HepG2 (cell line): ENCODE data around the gene RUNX3. TPM values are rescaled to one million over a fixed set of nuclear protein-coding genes. Genes with fewer than 3 reads are reported as not detected.

Experiments
- ELF1 ChIP-seq: sonication (generic); formaldehyde crosslinking; IDR thresholded peaks from 2 replicates; pipeline ENCODE4 v1.4.0; 2020; ENCODE audit warnings: missing genetic modification reagents
- SP140L ChIP-seq: sonication (generic); formaldehyde crosslinking; IDR thresholded peaks from 2 replicates; pipeline ENCODE4 v1.4.0; 2020; ENCODE audit warnings: missing genetic modification reagents, borderline replicate concordance
- STAT5B ChIP-seq: sonication (generic); formaldehyde crosslinking; IDR thresholded peaks from 2 replicates; pipeline ENCODE4 v1.4.0; 2020; ENCODE audit warnings: missing genetic modification reagents
- ZIK1 ChIP-seq: sonication (generic); formaldehyde crosslinking; IDR thresholded peaks from 2 replicates; pipeline ENCODE4 v1.5.0; 2020; ENCODE audit warnings: mild to moderate bottlenecking, low read depth, missing genetic modification reagents, borderline replicate concordance
- ZNF644 ChIP-seq: IDR thresholded peaks from 2 replicates; pipeline ENCODE4 v1.6.1; 2016; ENCODE audit warnings: low read depth
- polyA plus RNA-seq, 8 experiments: library from polyadenylated mRNA; depleted of rRNA in 3 of 8; stranded (reverse) in 7 of 8; unstranded in 1 of 8; fragments of >200 nt; fragmentation: Illumina TruSeq in 4 of 8; extraction: Trizol in 4 of 8; gene quantifications; 2 replicates each; pipeline versions ENCODE4 v1.2.1 to v1.2.3, GENCODE V29; 2011 to 2016; ENCODE audit warnings: low read depth in 4 of 8, missing spikeins in 1 of 8, mixed read lengths in 1 of 8; ENCODE audit not compliant: insufficient read depth in 1 of 8
- total RNA-seq, 5 experiments: library from RNA; depleted of rRNA; stranded (reverse); fragments of >200 nt; fragmentation: Illumina TruSeq; extraction: Trizol; gene quantifications; 2 replicates each; pipeline ENCODE4 v1.2.3, GENCODE V29; 2016; ENCODE audit warnings: low read depth in 1 of 5
- TF ChIP-seq, protein P1 (sequence below): sonication (generic); formaldehyde crosslinking; IDR thresholded peaks from one replicate; pipeline ENCODE4 v1.5.1; 2020; ENCODE audit warnings: mild to moderate bottlenecking, missing genetic modification reagents; ENCODE audit errors: not compliant biosample characterization
- TF ChIP-seq, protein P2 (sequence below): sonication (generic); formaldehyde crosslinking; IDR thresholded peaks from 2 replicates; pipeline ENCODE4 v1.4.0; 2020; ENCODE audit warnings: mild to moderate bottlenecking, missing genetic modification reagents, borderline replicate concordance
- TF ChIP-seq, protein P3 (sequence below): sonication (generic); formaldehyde crosslinking; conservative IDR thresholded peaks from 2 replicates; pipeline ENCODE4 v1.4.0; 2020; ENCODE audit warnings: missing genetic modification reagents
- TF ChIP-seq, protein P4 (sequence below): sonication (generic); formaldehyde crosslinking; IDR thresholded peaks from 2 replicates; pipeline ENCODE4 v1.8.1; 2023; ENCODE audit warnings: mild to moderate bottlenecking, inconsistent platforms, moderate library complexity, missing genetic modification reagents, borderline replicate concordance

RUNX3 gene
- total and polyA plus RNA-seq, 2 of the 13 experiments (the other 11 are each of a cell fraction or from before 2014, with no cell fraction given), result 0.04 to 0.22 TPM

GRCh38 chr1:24910751-24911650, 19.1 kb downstream of the RUNX3 start (continued):
- TF ChIP-seq, protein P1, sequence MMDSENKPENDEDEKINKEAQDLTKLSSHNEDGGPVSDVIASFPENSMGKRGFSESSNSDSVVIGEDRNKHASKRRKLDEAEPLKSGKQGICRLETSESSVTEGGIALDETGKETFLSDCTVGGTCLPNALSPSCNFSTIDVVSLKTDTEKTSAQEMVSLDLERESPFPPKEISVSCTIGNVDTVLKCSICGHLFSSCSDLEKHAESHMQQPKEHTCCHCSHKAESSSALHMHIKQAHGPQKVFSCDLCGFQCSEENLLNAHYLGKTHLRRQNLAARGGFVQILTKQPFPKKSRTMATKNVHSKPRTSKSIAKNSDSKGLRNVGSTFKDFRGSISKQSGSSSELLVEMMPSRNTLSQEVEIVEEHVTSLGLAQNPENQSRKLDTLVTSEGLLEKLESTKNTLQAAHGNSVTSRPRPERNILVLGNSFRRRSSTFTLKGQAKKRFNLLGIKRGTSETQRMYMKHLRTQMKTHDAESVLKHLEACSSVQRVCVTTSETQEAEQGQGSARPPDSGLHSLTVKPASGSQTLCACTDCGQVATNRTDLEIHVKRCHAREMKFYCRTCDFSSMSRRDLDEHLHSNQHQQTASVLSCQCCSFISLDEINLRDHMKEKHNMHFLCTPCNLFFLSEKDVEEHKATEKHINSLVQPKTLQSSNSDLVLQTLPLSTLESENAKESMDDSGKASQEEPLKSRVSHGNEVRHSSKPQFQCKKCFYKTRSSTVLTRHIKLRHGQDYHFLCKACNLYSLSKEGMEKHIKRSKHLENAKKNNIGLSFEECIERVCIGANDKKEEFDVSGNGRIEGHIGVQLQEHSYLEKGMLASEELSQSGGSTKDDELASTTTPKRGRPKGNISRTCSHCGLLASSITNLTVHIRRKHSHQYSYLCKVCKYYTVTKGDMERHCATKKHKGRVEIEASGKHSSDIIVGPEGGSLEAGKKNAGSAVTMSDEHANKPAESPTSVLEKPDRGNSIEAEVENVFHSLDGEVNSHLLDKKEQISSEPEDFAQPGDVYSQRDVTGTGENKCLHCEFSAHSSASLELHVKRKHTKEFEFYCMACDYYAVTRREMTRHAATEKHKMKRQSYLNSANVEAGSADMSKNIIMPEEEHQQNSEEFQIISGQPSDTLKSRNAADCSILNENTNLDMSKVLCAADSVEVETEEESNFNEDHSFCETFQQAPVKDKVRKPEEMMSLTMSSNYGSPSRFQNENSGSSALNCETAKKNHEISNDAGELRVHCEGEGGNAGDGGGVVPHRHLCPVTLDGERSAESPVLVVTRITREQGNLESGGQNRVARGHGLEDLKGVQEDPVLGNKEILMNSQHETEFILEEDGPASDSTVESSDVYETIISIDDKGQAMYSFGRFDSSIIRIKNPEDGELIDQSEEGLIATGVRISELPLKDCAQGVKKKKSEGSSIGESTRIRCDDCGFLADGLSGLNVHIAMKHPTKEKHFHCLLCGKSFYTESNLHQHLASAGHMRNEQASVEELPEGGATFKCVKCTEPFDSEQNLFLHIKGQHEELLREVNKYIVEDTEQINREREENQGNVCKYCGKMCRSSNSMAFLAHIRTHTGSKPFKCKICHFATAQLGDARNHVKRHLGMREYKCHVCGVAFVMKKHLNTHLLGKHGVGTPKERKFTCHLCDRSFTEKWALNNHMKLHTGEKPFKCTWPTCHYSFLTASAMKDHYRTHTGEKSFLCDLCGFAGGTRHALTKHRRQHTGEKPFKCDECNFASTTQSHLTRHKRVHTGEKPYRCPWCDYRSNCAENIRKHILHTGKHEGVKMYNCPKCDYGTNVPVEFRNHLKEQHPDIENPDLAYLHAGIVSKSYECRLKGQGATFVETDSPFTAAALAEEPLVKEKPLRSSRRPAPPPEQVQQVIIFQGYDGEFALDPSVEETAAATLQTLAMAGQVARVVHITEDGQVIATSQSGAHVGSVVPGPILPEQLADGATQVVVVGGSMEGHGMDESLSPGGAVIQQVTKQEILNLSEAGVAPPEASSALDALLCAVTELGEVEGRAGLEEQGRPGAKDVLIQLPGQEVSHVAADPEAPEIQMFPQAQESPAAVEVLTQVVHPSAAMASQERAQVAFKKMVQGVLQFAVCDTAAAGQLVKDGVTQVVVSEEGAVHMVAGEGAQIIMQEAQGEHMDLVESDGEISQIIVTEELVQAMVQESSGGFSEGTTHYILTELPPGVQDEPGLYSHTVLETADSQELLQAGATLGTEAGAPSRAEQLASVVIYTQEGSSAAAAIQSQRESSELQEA (CRISPR knock-in tag), result peak; percentile 73
- TF ChIP-seq, protein P2, sequence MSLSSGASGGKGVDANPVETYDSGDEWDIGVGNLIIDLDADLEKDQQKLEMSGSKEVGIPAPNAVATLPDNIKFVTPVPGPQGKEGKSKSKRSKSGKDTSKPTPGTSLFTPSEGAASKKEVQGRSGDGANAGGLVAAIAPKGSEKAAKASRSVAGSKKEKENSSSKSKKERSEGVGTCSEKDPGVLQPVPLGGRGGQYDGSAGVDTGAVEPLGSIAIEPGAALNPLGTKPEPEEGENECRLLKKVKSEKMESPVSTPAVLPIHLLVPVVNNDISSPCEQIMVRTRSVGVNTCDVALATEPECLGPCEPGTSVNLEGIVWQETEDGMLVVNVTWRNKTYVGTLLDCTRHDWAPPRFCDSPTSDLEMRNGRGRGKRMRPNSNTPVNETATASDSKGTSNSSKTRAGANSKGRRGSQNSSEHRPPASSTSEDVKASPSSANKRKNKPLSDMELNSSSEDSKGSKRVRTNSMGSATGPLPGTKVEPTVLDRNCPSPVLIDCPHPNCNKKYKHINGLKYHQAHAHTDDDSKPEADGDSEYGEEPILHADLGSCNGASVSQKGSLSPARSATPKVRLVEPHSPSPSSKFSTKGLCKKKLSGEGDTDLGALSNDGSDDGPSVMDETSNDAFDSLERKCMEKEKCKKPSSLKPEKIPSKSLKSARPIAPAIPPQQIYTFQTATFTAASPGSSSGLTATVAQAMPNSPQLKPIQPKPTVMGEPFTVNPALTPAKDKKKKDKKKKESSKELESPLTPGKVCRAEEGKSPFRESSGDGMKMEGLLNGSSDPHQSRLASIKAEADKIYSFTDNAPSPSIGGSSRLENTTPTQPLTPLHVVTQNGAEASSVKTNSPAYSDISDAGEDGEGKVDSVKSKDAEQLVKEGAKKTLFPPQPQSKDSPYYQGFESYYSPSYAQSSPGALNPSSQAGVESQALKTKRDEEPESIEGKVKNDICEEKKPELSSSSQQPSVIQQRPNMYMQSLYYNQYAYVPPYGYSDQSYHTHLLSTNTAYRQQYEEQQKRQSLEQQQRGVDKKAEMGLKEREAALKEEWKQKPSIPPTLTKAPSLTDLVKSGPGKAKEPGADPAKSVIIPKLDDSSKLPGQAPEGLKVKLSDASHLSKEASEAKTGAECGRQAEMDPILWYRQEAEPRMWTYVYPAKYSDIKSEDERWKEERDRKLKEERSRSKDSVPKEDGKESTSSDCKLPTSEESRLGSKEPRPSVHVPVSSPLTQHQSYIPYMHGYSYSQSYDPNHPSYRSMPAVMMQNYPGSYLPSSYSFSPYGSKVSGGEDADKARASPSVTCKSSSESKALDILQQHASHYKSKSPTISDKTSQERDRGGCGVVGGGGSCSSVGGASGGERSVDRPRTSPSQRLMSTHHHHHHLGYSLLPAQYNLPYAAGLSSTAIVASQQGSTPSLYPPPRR (CRISPR knock-in tag), result peak; percentile 55; the same call in 1 of the 2 replicates
- TF ChIP-seq SP140L (CRISPR knock-in tag), result no peak
- no peak for TF ChIP-seq ZIK1 (CRISPR knock-in tag)
- no peak for TF ChIP-seq STAT5B
- TF ChIP-seq, protein P3, sequence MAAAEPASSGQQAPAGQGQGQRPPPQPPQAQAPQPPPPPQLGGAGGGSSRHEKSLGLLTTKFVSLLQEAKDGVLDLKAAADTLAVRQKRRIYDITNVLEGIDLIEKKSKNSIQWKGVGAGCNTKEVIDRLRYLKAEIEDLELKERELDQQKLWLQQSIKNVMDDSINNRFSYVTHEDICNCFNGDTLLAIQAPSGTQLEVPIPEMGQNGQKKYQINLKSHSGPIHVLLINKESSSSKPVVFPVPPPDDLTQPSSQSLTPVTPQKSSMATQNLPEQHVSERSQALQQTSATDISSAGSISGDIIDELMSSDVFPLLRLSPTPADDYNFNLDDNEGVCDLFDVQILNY (CRISPR knock-in tag), result no peak
- TF ChIP-seq ZNF644, result peak; percentile 24; the same call in 1 of the 2 replicates
- TF ChIP-seq, protein P4, sequence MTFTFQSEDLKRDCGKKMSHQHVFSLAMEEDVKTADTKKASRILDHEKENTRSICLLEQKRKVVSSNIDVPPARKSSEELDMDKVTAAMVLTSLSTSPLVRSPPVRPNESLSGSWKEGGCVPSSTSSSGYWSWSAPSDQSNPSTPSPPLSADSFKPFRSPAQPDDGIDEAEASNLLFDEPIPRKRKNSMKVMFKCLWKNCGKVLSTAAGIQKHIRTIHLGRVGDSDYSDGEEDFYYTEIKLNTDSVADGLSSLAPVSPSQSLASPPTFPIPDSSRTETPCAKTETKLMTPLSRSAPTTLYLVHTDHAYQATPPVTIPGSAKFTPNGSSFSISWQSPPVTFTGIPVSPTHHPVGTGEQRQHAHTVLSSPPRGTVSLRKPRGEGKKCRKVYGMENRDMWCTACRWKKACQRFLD (CRISPR knock-in tag), result no peak
- no peak for TF ChIP-seq ELF1 (CRISPR knock-in tag)
